ENCODE measurements around the gene CTDNEP1.
A peak's percentile ranks its signal among the peaks of the same experiment; 100 is the strongest.

The CTDNEP1 gene

GRCh38 chr17:7218166-7218565, 33.4 kb downstream of the CTDNEP1 start:
- Histone ChIP-seq H3K9me3 (ENCODE audit: control insufficient read depth, insufficient read depth, low read length) (no peaks in the 10 kb centered on the region), H3K27me3 (ENCODE audit: control insufficient read depth, insufficient read depth, low read length) (no peaks in the 10 kb centered on the region), H3K4me1 (ENCODE audit: control insufficient read depth, insufficient read depth, low read length) (peaks cover 37% of the 10 kb centered on the region), H3K4me3 (ENCODE audit: low read depth, low read length) (peak overlapping the region; percentile 57; the same call in 1 of the 2 replicates), H3K36me3 (ENCODE audit: control insufficient read depth, insufficient read depth, low read length) (peaks cover 21% of the 10 kb centered on the region), H3K9ac (ENCODE audit: low read depth, low read length) (no peak overlapping the region), H3K27ac (ENCODE audit: low read depth, low read length) (peak overlapping the region; percentile 39)

DNA sequence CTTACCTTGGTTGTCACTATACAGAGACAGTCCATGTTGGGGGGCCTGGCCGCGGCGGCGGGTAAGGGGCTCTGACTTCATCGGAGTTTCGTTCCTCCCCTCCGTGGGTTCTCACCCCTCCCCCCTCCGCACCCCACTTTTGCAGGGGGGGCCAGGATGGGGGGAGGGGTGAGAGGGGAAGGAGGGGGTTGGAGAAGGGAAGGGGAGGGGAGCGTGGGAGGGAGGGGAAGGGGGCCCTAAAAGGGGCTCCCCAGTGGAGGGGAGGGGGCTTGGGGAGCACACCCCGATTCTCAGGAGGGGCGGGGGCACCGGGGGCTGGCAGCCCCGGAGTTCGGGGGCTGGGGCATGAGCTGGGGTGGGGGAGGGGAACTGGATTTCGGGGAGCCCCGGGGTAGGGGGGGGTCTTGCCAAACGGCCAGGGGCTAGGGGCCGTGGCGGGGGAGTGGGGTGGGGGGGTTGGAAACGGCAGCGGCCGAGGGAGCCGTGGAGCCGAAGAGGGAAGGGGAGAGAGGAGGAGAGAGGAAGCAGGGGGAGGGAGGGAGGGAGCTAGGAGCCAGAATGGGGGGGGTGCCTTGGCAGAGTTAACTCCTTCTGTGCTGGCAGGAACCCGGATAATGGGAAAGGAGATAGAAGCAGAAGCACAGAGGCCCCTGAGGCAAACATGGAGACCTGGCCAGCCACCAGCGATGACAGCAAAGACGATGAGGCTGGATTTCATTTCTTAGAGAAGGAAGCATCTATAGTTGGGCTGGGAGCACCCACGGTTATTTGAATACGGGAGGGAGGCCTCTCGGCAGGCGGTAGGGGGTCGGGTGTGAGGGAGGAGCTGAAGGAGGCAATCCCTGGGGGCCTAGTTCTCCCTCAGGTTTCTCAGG, 34.2 kb downstream of the CTDNEP1 start:
- no peaks in the 10 kb centered on the region for H3K27me3 ChIP-seq (ENCODE audit: control insufficient read depth, insufficient read depth, low read length)
- H3K9me3 ChIP-seq (ENCODE audit: control insufficient read depth, insufficient read depth, low read length): no peaks in the 10 kb centered on the region
- H3K4me3 ChIP-seq (ENCODE audit: low read depth, low read length): peak overlapping the region; percentile 57
- peaks cover 37% of the 10 kb centered on the region for H3K4me1 ChIP-seq (ENCODE audit: control insufficient read depth, insufficient read depth, low read length)
- H3K36me3 ChIP-seq (ENCODE audit: control insufficient read depth, insufficient read depth, low read length): peaks cover 14% of the 10 kb centered on the region
- H3K9ac ChIP-seq (ENCODE audit: low read depth, low read length): no peak overlapping the region
- H3K27ac ChIP-seq (ENCODE audit: low read depth, low read length): peak overlapping the region; percentile 50

GRCh38 chr17:7216242-7217112, 35.1 kb downstream of the CTDNEP1 start:
- H3K9ac ChIP-seq (ENCODE audit: low read depth, low read length): no peak overlapping the region
- peaks cover 5% of the 10 kb centered on the region for H3K36me3 ChIP-seq (ENCODE audit: control insufficient read depth, insufficient read depth, low read length)
- H3K4me3 ChIP-seq (ENCODE audit: low read depth, low read length): peak overlapping the region; percentile 46
- H3K27ac ChIP-seq (ENCODE audit: low read depth, low read length): peak overlapping the region; percentile 67
- peaks cover 43% of the 10 kb centered on the region for H3K4me1 ChIP-seq (ENCODE audit: control insufficient read depth, insufficient read depth, low read length)
- no peaks in the 10 kb centered on the region for H3K9me3 ChIP-seq (ENCODE audit: control insufficient read depth, insufficient read depth, low read length)
- H3K27me3 ChIP-seq (ENCODE audit: control insufficient read depth, insufficient read depth, low read length): no peaks in the 10 kb centered on the region

DNA sequence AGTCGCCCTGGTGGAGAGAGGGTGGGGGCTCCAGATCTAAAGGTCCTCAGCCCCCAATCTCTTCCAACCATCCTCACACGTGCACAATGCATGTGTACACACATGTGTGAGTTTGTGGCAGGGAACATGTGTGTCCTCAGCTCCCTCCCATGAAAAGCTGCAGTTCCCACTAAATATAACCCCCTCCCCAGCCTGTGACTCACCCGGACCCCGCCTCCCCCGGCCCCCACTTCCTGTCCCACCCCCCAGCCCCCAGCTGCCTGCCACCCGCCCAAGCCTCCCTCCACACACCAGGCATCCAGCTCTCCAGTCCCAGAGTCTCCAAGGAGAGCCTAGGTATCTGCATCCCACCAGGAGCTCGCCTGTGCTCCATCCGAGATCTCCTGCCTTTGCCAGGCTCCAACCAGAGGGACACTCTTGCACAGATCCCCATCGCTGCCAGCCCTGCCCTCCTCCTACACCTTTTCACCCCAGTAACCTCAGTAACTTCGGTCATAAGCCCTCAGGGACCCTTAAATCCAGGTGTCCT, 35.8 kb downstream of the CTDNEP1 start:
- H3K36me3 ChIP-seq (ENCODE audit: control insufficient read depth, insufficient read depth, low read length): no peaks in the 10 kb centered on the region
- peaks cover 47% of the 10 kb centered on the region for H3K4me1 ChIP-seq (ENCODE audit: control insufficient read depth, insufficient read depth, low read length)
- peak overlapping the region; percentile 92 for H3K27ac ChIP-seq (ENCODE audit: low read depth, low read length)
- H3K27me3 ChIP-seq (ENCODE audit: control insufficient read depth, insufficient read depth, low read length): no peaks in the 10 kb centered on the region
- H3K9ac ChIP-seq (ENCODE audit: low read depth, low read length): no peak overlapping the region
- H3K9me3 ChIP-seq (ENCODE audit: control insufficient read depth, insufficient read depth, low read length): no peaks in the 10 kb centered on the region
- H3K4me3 ChIP-seq (ENCODE audit: low read depth, low read length): peak overlapping the region; percentile 78

- H3K9me3 ChIP-seq (ENCODE audit: control insufficient read depth, insufficient read depth, low read length): no peaks in the 10 kb centered on the region
- peaks cover 48% of the 10 kb centered on the region for H3K4me1 ChIP-seq (ENCODE audit: control insufficient read depth, insufficient read depth, low read length)
- no peaks in the 10 kb centered on the region for H3K36me3 ChIP-seq (ENCODE audit: control insufficient read depth, insufficient read depth, low read length)
- H3K4me3 ChIP-seq (ENCODE audit: low read depth, low read length): peak overlapping the region; percentile 78
- no peaks in the 10 kb centered on the region for H3K27me3 ChIP-seq (ENCODE audit: control insufficient read depth, insufficient read depth, low read length)
- H3K27ac ChIP-seq (ENCODE audit: low read depth, low read length): peak overlapping the region; percentile 92
- no peak overlapping the region for H3K9ac ChIP-seq (ENCODE audit: low read depth, low read length)
Measured at GRCh38 chr17:7215136-7215638, 36.3 kb downstream of the CTDNEP1 start.

- Histone ChIP-seq H3K9me3 (ENCODE audit: control insufficient read depth, insufficient read depth, low read length) (no peaks in the 10 kb centered on the region), H3K36me3 (ENCODE audit: control insufficient read depth, insufficient read depth, low read length) (no peaks in the 10 kb centered on the region), H3K27ac (ENCODE audit: low read depth, low read length) (peak overlapping the region; percentile 92), H3K27me3 (ENCODE audit: control insufficient read depth, insufficient read depth, low read length) (no peaks in the 10 kb centered on the region), H3K4me3 (ENCODE audit: low read depth, low read length) (peak overlapping the region; percentile 78), H3K4me1 (ENCODE audit: control insufficient read depth, insufficient read depth, low read length) (peaks cover 50% of the 10 kb centered on the region), H3K9ac (ENCODE audit: low read depth, low read length) (peak overlapping the region; percentile 35; the same call in 1 of the 2 replicates)
Measured at GRCh38 chr17:7214300-7215135, 37.0 kb downstream of the CTDNEP1 start.

DNA sequence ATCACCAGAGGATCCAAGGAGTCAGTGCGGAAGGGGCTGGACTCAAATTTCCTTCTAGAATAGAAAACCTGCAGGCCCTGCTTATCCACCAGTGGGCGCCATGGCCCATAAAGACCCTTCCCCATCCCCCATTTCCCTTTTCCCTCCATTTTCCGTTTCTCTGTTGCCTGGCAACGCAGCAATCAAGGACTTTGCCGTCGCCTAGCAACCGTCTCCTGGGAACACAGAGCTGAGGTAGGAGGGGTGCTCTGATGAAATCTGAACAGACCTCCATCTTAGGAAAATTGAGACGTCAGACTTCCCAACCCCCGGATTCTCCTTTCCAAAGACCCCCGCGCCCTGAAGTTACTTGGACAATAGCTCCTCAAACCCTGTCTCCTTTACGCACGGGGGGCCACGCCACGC, 37.6 kb downstream of the CTDNEP1 start:
- Histone ChIP-seq H3K36me3 (ENCODE audit: control insufficient read depth, insufficient read depth, low read length) (no peaks in the 10 kb centered on the region), H3K9ac (ENCODE audit: low read depth, low read length) (no peak overlapping the region), H3K9me3 (ENCODE audit: control insufficient read depth, insufficient read depth, low read length) (no peaks in the 10 kb centered on the region), H3K4me3 (ENCODE audit: low read depth, low read length) (peak overlapping the region; percentile 55), H3K27me3 (ENCODE audit: control insufficient read depth, insufficient read depth, low read length) (no peaks in the 10 kb centered on the region), H3K4me1 (ENCODE audit: control insufficient read depth, insufficient read depth, low read length) (peaks cover 50% of the 10 kb centered on the region), H3K27ac (ENCODE audit: low read depth, low read length) (peak overlapping the region; percentile 85)

GRCh38 chr17:7211491-7212273, 39.9 kb downstream of the CTDNEP1 start:
- no peaks in the 10 kb centered on the region for H3K9me3 ChIP-seq (ENCODE audit: control insufficient read depth, insufficient read depth, low read length)
- peak overlapping the region; percentile 68 for H3K4me3 ChIP-seq (ENCODE audit: low read depth, low read length)
- no peak overlapping the region; the same call in 1 of the 2 replicates for H3K9ac ChIP-seq (ENCODE audit: low read depth, low read length)
- no peak overlapping the region for H3K27ac ChIP-seq (ENCODE audit: low read depth, low read length)
- H3K4me1 ChIP-seq (ENCODE audit: control insufficient read depth, insufficient read depth, low read length): peaks cover 51% of the 10 kb centered on the region
- H3K36me3 ChIP-seq (ENCODE audit: control insufficient read depth, insufficient read depth, low read length): no peaks in the 10 kb centered on the region
- H3K27me3 ChIP-seq (ENCODE audit: control insufficient read depth, insufficient read depth, low read length): no peaks in the 10 kb centered on the region

- Histone ChIP-seq H3K9ac (ENCODE audit: low read depth, low read length) (no peak overlapping the region), H3K27ac (ENCODE audit: low read depth, low read length) (peak overlapping the region; percentile 6), H3K4me1 (ENCODE audit: control insufficient read depth, insufficient read depth, low read length) (peaks cover 38% of the 10 kb centered on the region), H3K4me3 (ENCODE audit: low read depth, low read length) (peak overlapping the region; percentile 51; the same call in 1 of the 2 replicates), H3K27me3 (ENCODE audit: control insufficient read depth, insufficient read depth, low read length) (no peaks in the 10 kb centered on the region), H3K9me3 (ENCODE audit: control insufficient read depth, insufficient read depth, low read length) (no peaks in the 10 kb centered on the region), H3K36me3 (ENCODE audit: control insufficient read depth, insufficient read depth, low read length) (peaks cover 2% of the 10 kb centered on the region; the same call in 1 of the 2 replicates)
Measured at GRCh38 chr17:7208754-7209460, 42.6 kb downstream of the CTDNEP1 start.

All from HUES48 (cell line).